Activated T-helper 1 cell treated with anti-CD3 and anti-CD28 coated beads, Interleukin-12 subunit alpha, Interleukin-12 subunit beta, Interleukin-2, Interleukin-4 antibody, amounts not matched to agents 30 ng/mL and 10 ng/mL and 1 ng/mL, durations not matched to agents 14 hours and 24 hours and 36 hours (primary cell): ENCODE results near the gene CADPS2. TPM values are rescaled to one million over a fixed set of nuclear protein-coding genes. Genes with fewer than 3 reads are reported as not detected.
A peak's percentile ranks its signal among the peaks of the same experiment; 100 is the strongest.

Source experiments
- DNase-seq: peaks from one replicate; pipeline ENCODE4 v3.0.0; 2021; ENCODE audit warnings: low spot score
- H3K27ac Mint-ChIP-seq: one replicate; pipeline ENCODE4 v1.8.0; 2021; ENCODE audit warnings: mild to moderate bottlenecking, mixed read lengths
- H3K27me3 Mint-ChIP-seq: one replicate; pipeline ENCODE4 v1.8.0; 2022; ENCODE audit warnings: mild to moderate bottlenecking, moderate library complexity, mixed read lengths; ENCODE audit not compliant: insufficient read depth
- H3K36me3 Mint-ChIP-seq: one replicate; pipeline ENCODE4 v1.8.0; 2021; ENCODE audit warnings: low read depth, mixed read lengths
- H3K4me1 Mint-ChIP-seq: one replicate; pipeline ENCODE4 v1.8.0; 2021; ENCODE audit warnings: low read depth, mixed read lengths
- H3K4me3 Mint-ChIP-seq: one replicate; pipeline ENCODE4 v1.8.0; 2021; ENCODE audit warnings: mild to moderate bottlenecking, moderate library complexity, mixed read lengths
- H3K9me3 Mint-ChIP-seq: one replicate; pipeline ENCODE4 v1.8.0; 2021; ENCODE audit warnings: mixed read lengths
- intact Hi-C: fragments of 100-400 bp; cut with micrococcal nuclease; formaldehyde crosslinking; loops from one replicate; pipeline ENCODE4 v1.15.1; 2024
- total RNA-seq: library from RNA; stranded (reverse); gene quantifications from 2 replicates; pipeline ENCODE4 v1.2.3, GENCODE V29; 2022

The CADPS2 gene
- total RNA-seq, result not detected in 2 replicates

DNA sequence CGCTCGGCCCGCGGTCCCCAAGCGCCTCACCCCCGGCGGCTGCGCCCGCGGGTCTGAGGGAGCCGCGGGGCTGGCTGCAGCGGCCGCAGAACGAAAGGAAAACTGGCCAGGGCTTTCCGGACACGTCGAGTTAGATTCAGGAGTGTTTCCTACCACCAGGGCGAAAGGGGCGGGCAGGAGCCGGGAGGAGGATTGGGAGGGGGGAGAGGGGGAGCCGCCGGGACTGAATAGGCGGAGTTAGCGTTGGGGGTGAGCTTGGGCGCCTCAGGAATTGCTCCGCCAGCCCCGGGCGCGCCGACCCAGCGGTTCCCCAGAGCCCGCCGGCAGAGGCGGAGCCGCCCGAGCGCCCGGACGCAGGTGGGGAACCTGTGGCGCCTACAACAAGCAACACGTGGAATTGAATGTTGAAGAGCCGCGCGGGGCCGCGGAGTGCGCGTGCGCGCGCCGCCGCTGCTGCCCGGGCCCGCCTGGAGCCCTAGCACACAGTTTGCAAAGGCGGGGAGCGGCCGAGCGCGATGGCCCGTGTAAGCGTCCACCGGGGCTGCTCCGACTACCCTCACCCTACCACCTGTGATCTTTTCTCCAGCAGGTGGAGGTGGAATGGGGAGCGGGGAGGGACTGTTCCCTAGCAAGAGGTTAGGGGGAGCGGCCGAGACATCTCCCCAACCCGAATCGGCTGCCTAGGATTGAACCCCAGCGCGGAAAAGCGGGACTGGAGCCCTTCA is at the start of gene CADPS2:
Gene CADPS2 (minus strand): TSS at position 104 of the 725 bp plus-strand sequence. CDS start 123 bp downstream, outside the sequence.
- intact Hi-C loops, result no loop called here
- Mint-ChIP-seq H3K4me3 (peak within 1 kb of the TSS; percentile 72), H3K27me3 (peaks cover 46% of the 10 kb centered on the region), H3K4me1 (peaks cover 7% of the 10 kb centered on the region), H3K27ac (no peak within 1 kb of the TSS), H3K36me3 (no peaks in the 10 kb centered on the region), H3K9me3 (no peaks in the 10 kb centered on the region)
- DNase-seq, result no peak

- Mint-ChIP-seq H3K4me3 (no peak overlapping the region), H3K27ac (no peak overlapping the region), H3K27me3 (no peaks in the 10 kb centered on the region), H3K36me3 (no peaks in the 10 kb centered on the region), H3K9me3 (no peaks in the 10 kb centered on the region), H3K4me1 (no peaks in the 10 kb centered on the region)
- intact Hi-C loops, result no loop called here
- no peak for DNase-seq
Measured at GRCh38 chr7:122935620-122936019, 49.4 kb upstream of the CADPS2 start.

GRCh38 chr7:122919643-122920181 is 33.5 kb upstream of the CADPS2 start:
- no peak for DNase-seq
- no peak overlapping the region for H3K27ac Mint-ChIP-seq
- H3K9me3 Mint-ChIP-seq, result no peaks in the 10 kb centered on the region
- intact Hi-C loops, result no loop called here
- H3K36me3 Mint-ChIP-seq, result no peaks in the 10 kb centered on the region
- H3K4me3 Mint-ChIP-seq, result no peak overlapping the region
- no peaks in the 10 kb centered on the region for H3K4me1 Mint-ChIP-seq
- H3K27me3 Mint-ChIP-seq, result no peaks in the 10 kb centered on the region

DNA sequence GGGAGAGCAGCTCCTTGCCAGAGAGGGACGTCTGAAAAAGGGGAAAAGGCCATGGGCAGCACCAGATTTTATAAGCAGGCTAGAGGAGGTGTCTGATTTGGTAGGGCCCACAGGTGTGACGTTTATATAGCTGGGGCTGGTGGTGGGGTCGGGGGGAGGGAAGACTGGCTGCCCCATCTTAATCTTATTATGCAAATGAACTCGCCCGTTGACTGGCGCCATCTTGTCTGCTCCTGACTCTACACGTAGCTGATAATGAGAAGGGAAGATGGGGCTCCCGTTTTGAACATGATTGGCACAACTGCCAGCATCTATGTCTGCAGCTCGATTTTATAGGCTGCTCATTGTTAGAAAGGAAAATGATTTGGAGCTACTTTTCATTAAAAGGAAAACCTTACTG is 28.6 kb upstream of the CADPS2 start:
- Mint-ChIP-seq H3K36me3 (no peaks in the 10 kb centered on the region), H3K4me3 (no peak overlapping the region), H3K27ac (no peak overlapping the region), H3K9me3 (no peaks in the 10 kb centered on the region), H3K27me3 (no peaks in the 10 kb centered on the region), H3K4me1 (no peaks in the 10 kb centered on the region)
- no peak for DNase-seq
- intact Hi-C loops, result no loop called here

DNA sequence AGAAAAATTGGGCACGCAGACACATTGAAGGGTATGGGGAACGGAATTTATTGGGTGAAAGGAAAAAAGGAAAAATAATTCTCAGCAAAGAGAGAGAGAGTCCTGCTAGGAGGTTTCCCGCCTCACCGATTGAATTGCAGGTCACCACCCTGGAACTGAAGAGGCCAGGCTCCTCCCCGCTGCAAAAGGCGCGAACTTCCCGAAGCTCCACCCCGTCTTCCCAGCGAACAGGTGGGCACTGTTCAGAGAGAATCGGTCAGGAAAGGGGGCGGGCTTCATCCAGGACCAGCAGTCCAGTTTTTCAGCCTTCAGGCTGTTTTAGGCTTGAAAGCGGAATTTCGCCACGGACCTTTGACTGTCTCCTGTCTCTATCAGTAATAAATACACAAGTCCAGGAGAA is 27.3 kb upstream of the CADPS2 start:
- H3K36me3 Mint-ChIP-seq, result no peaks in the 10 kb centered on the region
- no peak for DNase-seq
- intact Hi-C loops, result no loop called here

GRCh38 chr7:122902751-122903495 is 16.7 kb upstream of the CADPS2 start:
- intact Hi-C loops, result no loop called here
- no peak overlapping the region for H3K27ac Mint-ChIP-seq
- H3K9me3 Mint-ChIP-seq, result no peaks in the 10 kb centered on the region
- no peaks in the 10 kb centered on the region for H3K36me3 Mint-ChIP-seq
- no peak overlapping the region for H3K4me3 Mint-ChIP-seq
- no peaks in the 10 kb centered on the region for H3K4me1 Mint-ChIP-seq
- H3K27me3 Mint-ChIP-seq, result no peaks in the 10 kb centered on the region
- DNase-seq, result no peak

More for the DNA sequence above, 27.3 kb upstream of the CADPS2 start:
- Mint-ChIP-seq H3K27me3 (no peaks in the 10 kb centered on the region), H3K9me3 (no peaks in the 10 kb centered on the region), H3K4me3 (no peak overlapping the region), H3K4me1 (no peaks in the 10 kb centered on the region), H3K27ac (no peak overlapping the region)

DNA sequence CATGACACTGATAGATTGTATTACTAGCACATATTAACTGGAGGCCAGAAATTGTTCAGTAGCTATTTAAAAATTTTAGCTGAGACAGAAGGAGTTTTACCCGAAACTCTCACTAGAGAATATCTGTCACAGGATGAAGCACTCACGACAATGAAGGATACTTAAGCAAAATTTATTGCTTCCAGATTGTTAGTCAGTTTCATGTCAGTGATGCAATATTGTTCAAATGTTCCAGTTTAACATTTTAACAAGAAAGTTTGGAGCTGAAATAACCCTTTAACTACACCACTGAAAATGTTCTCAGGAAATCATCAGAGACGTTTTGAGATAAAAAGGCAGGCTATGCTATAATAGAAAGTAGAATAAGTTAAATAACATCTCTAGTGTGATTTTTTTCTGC is 15.0 kb upstream of the CADPS2 start:
- intact Hi-C loops, result no loop called here
- no peaks in the 10 kb centered on the region for H3K4me1 Mint-ChIP-seq
- H3K4me3 Mint-ChIP-seq, result no peak overlapping the region
- no peaks in the 10 kb centered on the region for H3K27me3 Mint-ChIP-seq
- no peak for DNase-seq
- H3K27ac Mint-ChIP-seq, result no peak overlapping the region
- no peaks in the 10 kb centered on the region for H3K36me3 Mint-ChIP-seq
- H3K9me3 Mint-ChIP-seq, result no peaks in the 10 kb centered on the region

- no peak overlapping the region for H3K4me3 Mint-ChIP-seq
- DNase-seq, result no peak
- H3K27me3 Mint-ChIP-seq, result no peaks in the 10 kb centered on the region
- H3K4me1 Mint-ChIP-seq, result no peaks in the 10 kb centered on the region
- intact Hi-C loops, result no loop called here
- H3K9me3 Mint-ChIP-seq, result no peaks in the 10 kb centered on the region
- no peaks in the 10 kb centered on the region for H3K36me3 Mint-ChIP-seq
- H3K27ac Mint-ChIP-seq, result no peak overlapping the region
Measured at GRCh38 chr7:122896509-122896908, 10.2 kb upstream of the CADPS2 start.

- Mint-ChIP-seq H3K4me1 (no peaks in the 10 kb centered on the region), H3K4me3 (no peak overlapping the region), H3K27ac (no peak overlapping the region), H3K9me3 (no peaks in the 10 kb centered on the region), H3K27me3 (peaks cover 4% of the 10 kb centered on the region), H3K36me3 (no peaks in the 10 kb centered on the region)
- no peak for DNase-seq
- intact Hi-C loops, result no loop called here
Measured at GRCh38 chr7:122893486-122893885, 7.2 kb upstream of the CADPS2 start.

GRCh38 chr7:122889116-122889515 is 2.9 kb upstream of the CADPS2 start:
- Mint-ChIP-seq H3K27me3 (peaks cover 37% of the 10 kb centered on the region), H3K4me1 (peaks cover 7% of the 10 kb centered on the region), H3K9me3 (no peaks in the 10 kb centered on the region), H3K36me3 (no peaks in the 10 kb centered on the region), H3K27ac (no peak overlapping the region), H3K4me3 (no peak overlapping the region)
- intact Hi-C loops, result no loop called here
- no peak for DNase-seq

DNA sequence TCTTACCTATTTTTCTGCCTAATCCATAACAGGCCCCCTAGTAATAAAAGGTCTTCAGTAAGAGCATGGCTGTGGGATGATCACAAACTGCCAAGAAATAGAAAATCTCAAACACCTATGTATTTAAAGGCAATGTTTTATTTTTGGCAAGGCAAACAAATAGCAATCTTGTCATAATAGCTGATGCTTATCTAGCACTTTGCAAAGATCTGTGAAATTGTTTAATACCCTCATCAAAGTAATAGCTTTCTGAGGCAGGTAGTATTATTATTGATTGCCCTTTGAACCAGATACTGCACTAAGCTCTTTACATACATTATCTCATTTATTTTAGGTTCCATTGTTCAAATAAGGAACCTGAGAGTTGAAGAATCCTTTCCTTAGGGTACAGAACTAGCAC is 1.6 kb upstream of the CADPS2 start:
- intact Hi-C loops, result no loop called here
- Mint-ChIP-seq H3K27ac (no peak overlapping the region), H3K27me3 (peaks cover 46% of the 10 kb centered on the region), H3K4me3 (no peak overlapping the region), H3K36me3 (no peaks in the 10 kb centered on the region), H3K4me1 (peaks cover 7% of the 10 kb centered on the region), H3K9me3 (no peaks in the 10 kb centered on the region)
- DNase-seq, result no peak

- no peak for DNase-seq
- Mint-ChIP-seq H3K27ac (no peak overlapping the region), H3K9me3 (no peaks in the 10 kb centered on the region), H3K4me1 (peaks cover 7% of the 10 kb centered on the region), H3K4me3 (peak overlapping the region; percentile 72), H3K36me3 (no peaks in the 10 kb centered on the region), H3K27me3 (peaks cover 46% of the 10 kb centered on the region)
- intact Hi-C loops, result no loop called here
Measured at GRCh38 chr7:122887198-122887597, 938 bp upstream of the CADPS2 start.

GRCh38 chr7:122885583-122886356 is 490 bp downstream of the CADPS2 start:
- peaks cover 46% of the 10 kb centered on the region for H3K27me3 Mint-ChIP-seq
- intact Hi-C loops, result no loop called here
- DNase-seq, result no peak

More at GRCh38 chr7:122885583-122886356, 490 bp downstream of the CADPS2 start:
- H3K9me3 Mint-ChIP-seq, result no peaks in the 10 kb centered on the region
- H3K4me1 Mint-ChIP-seq, result peaks cover 7% of the 10 kb centered on the region
- H3K27ac Mint-ChIP-seq, result no peak overlapping the region
- H3K4me3 Mint-ChIP-seq, result peak overlapping the region; percentile 59
- H3K36me3 Mint-ChIP-seq, result no peaks in the 10 kb centered on the region
